ENCODE results near the gene TCF7L1.

Gene TCF7L1

DNA sequence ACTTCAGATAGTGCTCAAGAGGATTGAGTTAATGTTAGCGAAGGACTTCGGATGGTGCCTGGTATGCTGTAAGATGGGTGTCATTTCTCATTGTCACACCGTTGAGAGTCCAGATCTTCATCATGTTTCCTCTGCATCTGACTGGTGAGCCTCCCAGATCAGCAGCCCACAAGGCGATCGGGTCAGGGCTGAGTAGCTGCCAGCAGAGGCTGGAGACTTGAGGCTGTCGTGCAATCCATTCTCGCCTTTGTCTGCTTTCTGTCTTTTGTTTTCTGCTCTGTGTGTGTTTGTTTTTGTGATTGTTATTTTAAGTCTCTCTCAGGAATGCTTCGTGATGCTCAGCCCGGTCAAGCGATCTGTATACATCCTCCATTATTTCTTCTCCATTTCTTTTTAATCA lies 98.8 kb downstream of the TCF7L1 start:
- DNase-seq: no peak

DNA sequence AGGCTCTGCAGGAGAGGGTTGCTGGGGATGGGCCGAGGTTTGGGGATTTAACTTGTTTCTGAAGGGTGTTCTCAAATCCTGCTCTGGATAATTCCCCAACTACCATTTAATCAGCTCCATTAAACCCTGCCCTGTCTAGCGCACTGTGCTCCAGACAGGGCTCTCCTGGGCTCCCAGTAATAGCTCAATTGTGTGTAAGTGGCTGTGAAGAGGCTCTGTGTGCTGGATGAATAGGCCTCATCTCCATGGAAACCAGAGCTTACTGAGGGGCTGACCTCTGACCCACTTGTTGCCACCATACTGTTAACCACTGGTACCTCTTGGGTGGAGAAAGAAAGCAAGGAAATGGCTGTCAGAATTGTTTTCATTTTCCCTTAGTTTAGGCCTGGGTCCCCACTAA lies 101.7 kb downstream of the TCF7L1 start:
- DNase-seq: no peak

DNA sequence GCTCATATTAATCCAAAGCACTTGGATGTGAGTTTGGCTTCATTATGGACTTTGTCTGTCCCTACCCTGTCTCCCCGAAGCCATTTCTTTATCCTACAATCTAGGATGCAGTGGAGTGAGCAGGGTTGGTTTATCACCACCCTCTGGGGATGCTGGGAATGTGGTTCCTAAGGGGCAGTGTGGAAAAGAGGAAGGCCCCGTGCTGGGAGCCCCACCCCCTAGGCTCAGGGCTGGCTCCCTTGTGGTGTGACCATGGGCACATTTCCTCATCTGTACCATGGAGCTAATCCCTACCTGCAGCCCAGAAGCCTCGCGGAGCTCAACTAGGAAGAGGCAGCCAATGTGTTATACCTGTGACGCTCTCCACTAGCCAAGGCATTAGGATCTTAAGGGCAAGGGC lies 102.1 kb downstream of the TCF7L1 start:
- no peak for DNase-seq

GRCh38 chr2:85236084-85236483 lies 102.9 kb downstream of the TCF7L1 start:
- DNase-seq: no peak

DNA sequence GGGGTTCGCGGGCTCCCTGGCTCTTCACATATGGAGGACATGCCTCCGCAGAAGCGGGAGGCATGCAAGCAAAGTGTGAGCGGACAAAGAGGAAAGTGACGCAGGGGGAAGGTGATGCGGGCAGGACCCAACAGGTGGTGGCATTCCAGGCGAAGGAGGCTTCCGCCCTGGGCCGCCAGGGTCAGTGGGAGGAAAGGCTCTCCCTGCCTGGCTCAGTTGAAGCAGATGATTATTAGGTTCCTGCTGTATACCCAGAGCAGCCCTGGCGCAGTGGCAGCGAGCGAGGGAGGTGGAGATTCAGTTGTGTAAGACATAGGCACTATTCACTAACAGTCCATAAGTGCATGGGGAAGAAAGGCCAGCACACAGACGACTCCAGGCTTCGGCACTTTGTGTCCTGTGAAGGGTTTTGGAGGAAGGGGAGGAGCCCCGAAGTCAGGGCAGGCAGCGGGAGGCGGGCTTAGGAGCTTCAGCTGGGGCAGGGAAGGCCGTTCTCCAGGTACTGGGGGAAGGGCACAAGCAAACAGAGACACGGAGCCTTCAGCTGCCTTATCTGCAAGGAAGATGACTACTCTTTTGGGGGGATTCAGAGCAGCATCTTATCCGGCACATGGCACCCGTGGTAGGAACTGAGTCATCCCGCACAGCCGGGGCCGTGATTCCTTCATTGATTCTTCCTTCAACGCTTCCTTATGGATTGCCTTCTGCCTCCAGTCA lies 104.8 kb downstream of the TCF7L1 start:
- DNase-seq: no peak

DNA sequence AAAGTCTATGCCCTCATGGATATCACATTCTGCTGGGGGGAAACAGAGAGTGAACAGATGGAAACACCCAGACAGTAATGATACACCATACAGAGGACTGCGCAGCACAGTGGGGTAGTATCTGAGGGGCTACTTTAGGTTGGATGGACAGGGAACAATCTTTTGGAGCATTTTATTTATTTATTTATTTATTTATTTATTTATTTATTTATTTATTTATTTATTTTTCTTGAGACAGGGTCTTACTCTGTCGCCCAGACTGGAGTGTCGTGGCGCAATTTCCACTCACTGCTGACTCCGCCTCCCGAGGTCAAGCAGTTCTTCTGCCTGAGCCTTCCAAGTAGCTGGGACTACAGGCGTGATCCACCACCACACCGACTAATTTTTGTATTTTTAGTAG lies 105.4 kb downstream of the TCF7L1 start:
- no peak for DNase-seq

GRCh38 chr2:85239102-85239501 lies 105.9 kb downstream of the TCF7L1 start:
- no peak for DNase-seq

GRCh38 chr2:85240055-85240454 lies 106.9 kb downstream of the TCF7L1 start:
- no peak for DNase-seq

DNA sequence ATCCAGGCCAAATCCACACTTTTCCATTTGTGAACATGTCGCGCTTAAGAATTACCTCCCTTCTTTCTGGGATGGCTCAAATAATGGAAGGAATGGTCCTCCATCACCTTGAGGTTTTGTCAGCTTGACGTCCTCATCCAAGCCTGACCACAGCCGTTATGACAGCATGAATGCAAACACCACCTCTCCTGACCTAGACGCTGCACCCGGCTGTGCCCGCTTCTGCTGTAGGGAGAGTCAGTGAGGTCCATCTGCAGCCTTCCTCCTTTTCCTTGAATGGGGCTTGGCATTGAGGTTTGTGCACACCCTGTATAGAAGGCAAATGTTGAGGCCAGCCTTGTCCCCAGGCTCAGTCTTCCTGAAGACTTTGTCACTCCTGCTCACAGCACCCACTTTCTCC lies 109.1 kb downstream of the TCF7L1 start:
- DNase-seq: no peak

DNA sequence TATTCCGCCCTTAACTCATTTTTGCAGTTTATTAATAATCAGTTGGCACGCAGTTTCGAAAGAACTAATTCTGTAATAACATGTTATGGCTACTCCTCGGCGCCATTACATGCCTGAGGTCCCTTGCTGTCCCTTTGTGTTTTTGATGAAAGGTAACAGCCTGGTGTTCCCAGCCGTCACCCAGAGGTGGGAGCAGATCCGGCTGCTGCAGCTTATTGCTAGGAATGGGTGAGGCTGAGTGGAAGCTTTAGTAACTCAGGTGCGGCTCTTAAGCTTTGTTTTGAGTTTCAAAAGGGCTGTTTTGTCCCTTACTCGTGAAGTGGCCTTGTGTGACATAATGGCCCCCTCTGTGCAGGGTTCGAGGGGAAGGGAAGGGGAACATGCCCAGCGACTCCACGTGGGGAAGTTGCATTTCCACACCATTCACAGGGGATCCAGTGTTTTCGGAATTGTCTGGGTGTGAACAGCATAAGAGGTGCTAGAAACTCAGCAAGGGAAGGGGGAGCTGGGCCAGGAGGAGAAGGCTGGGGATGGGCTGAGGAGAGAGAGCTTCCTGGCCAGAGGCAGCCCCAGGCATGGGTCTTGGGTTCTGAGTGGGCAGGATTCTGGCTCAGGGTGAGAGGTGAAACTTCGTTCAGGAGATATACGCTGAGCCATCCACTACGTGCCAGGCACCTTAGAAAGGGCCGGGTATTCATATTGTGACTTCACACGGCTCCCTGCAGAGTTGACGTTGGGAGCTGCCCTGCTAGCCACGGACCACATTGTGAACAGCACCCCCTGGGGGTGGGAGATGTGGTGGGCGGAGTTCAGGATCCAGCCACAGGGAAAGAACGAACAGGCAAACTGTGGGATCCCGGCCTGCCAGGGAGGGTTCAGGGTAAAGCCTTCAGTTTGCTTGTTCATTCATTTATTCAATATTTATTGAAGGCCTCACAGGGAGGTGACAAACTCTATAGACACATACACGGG lies 110.2 kb downstream of the TCF7L1 start:
- no peak for DNase-seq

- no peak for DNase-seq
Measured at GRCh38 chr2:85244828-85245227, 111.6 kb downstream of the TCF7L1 start.

DNA sequence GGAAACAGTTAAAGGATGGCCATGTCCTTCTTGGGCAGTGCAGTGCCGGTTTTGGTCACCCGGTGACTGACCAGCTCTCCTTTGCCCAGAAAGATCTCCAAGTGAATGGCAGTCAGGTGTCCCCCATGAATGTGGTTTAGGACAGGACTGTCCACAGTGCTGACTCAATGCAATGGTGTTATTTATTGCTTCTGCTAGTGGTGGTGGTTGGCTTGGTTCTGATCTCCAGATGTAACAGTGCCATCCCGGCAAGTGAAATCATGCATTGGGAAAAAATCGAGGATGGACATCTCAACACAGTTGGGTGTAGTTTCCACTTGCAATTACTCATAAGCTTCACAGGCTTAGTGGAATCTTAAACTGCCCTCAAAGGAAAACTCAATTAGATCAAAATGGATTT lies 112.7 kb downstream of the TCF7L1 start:
- no peak for DNase-seq

DNA sequence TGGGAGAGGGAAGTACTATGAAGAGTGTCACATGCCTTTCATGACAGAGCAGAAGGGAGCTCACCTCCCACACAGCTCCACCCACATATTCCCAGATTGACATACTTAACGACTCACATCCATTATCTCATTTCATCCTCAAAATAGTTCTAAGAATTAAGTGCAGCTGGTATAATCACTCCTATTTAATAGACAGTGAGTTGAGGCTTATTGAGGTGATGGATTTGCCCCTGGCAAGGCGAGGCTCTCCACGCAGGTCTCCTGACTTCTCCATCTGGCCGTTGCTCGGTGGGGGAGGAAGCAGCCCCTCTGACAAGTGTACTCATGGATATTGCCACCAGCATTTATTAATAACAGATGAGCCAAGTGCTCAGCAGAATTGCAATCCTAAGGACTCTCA lies 113.2 kb downstream of the TCF7L1 start:
- DNase-seq: no peak

DNA sequence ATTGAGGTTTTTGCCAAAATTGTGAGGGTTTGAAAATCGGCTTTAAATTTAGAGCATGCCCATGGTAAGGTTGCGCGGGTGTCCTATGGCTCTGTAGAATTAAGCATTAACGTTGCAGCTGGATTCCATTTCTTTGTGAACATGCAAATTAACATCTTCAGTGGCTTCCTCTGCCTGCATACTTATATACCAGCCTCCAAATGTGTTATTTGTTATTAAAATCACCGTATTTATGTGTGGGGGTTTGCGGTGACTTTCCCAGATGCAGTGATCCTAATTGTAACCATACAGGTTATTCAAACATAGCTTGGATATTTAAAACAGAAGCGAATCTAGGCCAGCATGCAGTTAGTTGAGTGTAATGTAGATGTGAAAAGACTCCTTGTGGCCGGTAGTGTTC lies 114.4 kb downstream of the TCF7L1 start:
- DNase-seq: no peak

GRCh38 chr2:85248773-85249509 lies 115.7 kb downstream of the TCF7L1 start:
- DNase-seq: no peak

- no peak for DNase-seq
Measured at GRCh38 chr2:85250045-85250444, 116.9 kb downstream of the TCF7L1 start.

GRCh38 chr2:85251070-85251616 lies 118.0 kb downstream of the TCF7L1 start:
- DNase-seq: no peak

DNA sequence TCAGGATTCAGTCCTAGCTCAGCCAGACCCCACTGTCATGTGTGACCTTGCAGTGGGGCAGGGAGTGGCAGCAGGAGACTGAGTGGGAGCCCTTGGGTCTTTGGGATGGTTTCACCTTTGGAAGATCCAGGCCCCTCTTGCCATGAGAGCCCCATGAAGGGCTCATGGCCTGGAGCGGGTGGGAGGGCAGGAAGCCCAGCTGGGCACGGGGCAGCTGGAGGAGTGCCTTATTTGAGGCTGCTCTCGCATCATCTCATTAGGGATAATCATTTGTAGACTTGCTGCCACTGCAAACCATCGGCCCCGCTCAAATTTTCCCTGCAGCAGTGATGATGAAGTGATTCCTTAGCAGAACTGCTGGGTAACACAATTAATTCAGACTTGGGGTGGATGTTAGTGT lies 120.7 kb downstream of the TCF7L1 start:
- no peak for DNase-seq

DNA sequence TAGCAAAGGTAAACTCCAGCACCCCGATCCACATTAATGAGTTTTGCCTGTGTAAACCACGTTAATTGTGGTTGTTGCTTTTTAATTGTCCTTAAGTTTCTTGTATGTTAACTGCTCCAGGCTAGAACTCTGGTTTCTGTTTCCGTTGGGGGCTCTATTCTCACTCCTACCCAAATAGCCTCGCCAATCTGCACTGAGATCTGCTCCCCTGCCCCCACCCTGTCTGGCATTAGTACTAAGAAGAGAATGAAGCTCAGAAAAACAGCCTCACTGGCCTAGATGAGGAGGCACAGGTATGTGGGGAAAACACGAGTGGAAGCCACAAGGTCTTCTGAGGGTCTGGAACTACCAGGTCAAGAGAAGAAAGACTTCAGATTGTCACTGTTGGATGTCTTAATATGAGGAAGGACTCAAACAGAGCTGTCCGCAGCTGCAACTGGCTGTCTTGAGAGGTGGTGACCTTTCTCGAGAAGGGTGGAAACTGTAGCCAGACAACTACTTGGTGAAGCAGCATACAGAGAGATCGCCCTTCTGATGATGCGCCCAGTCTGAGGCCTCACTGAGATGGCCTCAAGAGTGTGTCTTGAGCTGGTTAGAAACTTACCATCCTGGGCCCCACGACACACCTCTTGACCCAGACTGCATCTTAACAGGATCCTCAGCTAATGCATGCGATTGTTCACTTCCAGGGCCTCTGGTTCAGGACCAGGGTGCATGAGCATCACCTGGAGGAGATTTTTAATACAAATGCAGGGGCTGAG lies 121.5 kb downstream of the TCF7L1 start:
- no peak for DNase-seq

DNA sequence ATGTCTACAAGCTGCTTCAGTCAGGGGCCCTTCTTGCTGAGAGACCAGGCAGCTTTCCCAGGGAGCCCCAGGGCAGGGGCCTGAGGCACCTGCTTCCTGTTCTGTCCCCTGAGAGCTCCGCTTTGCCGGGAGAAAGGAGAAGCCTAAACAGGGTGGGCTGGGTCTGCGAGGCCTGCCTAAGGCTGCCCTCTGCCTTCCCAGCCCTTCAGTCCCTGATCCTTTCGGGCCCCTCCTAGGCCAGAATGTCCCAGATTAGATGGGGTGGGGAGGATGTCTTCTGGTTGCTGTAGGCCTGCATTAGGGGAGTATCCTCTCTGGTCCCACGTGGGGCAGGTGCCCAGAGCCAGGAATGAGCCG lies 122.2 kb downstream of the TCF7L1 start:
- DNase-seq: no peak

DNA sequence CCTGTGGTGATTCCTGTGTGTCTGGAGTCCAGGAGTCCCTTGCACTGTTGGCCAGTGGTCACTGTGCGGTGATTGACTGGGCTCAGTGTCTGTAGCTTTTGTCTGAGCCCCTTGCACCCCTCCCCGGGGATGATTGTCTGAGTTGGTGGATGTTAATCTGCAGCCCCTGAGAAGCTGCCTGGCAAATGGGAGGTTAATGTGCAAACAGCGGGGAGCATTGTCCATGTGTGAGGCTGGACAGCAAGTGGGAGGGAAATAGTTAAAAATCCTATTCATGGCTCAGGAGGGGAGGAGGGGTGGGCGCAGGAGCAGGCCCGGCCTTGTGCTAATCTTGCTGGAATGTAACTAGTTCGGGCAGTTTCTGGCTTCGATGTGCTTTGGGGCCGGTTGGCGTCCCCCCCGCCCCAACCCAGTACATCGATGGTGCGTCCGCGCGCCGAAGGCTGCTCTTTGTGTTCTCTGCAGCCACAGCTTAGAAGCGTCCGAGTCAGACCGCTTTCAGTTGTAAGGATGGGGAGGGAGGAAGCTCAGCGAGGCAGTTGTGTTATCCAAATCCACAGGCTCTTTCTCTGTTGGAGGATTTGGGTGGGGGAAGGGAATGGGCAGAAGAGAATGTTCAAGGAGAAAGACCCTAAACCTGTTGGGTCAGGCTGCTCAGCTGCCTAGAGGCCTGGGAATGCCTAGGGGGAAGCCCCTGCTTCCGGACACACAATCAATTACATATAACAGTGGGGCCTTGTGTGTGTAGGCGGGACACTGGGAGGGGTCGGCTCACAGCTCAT lies 122.8 kb downstream of the TCF7L1 start:
- DNase-seq: no peak
